Naive thymus-derived CD4-positive, alpha-beta T cell (primary cell): ENCODE results near the gene CBS. TPM values are rescaled to one million over a fixed set of nuclear protein-coding genes. Genes with fewer than 3 reads are reported as not detected.
"Not testable (repeated sequence)": the region's sequence is repeated elsewhere in the genome, so short reads cannot be mapped to it uniquely, and the experiment has no call there.

Source experiments
- ATAC-seq: fragments of 150-1000 bp; cut with Tn5 transposase; 2 replicates; pipeline ENCODE4 v1.10.0; 2021; ENCODE audit warnings: mild to moderate bottlenecking, moderate library complexity
- CTCF ChIA-PET: fragments of 350-600 bp; sonication (Branson Sonifier 250); formaldehyde crosslinking; loops from one replicate; lab custom pipeline; 2021; ENCODE audit warnings: antibody characterized with exemption; lab: Charles Lee
- POLR2A ChIA-PET: fragments of 350-600 bp; sonication (Branson Sonifier 250); formaldehyde crosslinking; loops from one replicate; lab custom pipeline; 2021; ENCODE audit warnings: antibody characterized with exemption, inconsistent platforms; lab: Charles Lee
- DNase-seq, 9 donors: peaks; one replicate each; pipeline versions ENCODE4 v3.0.0 to v3.0.0-alpha.2; 2020 to 2022; ENCODE audit warnings: mixed read lengths in 1 of 9
- H3K27ac ChIP-seq: one replicate; pipeline ENCODE4 v1.7.0; 2013; ENCODE audit warnings: mild to moderate bottlenecking, low read depth, low read length, moderate library complexity
- H3K27me3 ChIP-seq, 2 donors: one replicate each; pipeline ENCODE4 v1.7.0; 2013; ENCODE audit warnings: low read length in 2 of 2, mild to moderate bottlenecking in 2 of 2, moderate library complexity in 2 of 2; ENCODE audit not compliant: control insufficient read depth in 2 of 2, insufficient read depth in 2 of 2
- H3K36me3 ChIP-seq, 3 experiments: 1 replicate in 2 of 3; 2 replicates in 1 of 3; pipeline ENCODE4 v1.7.0; 2013; ENCODE audit warnings: low read length in 3 of 3, mild to moderate bottlenecking in 3 of 3, moderate library complexity in 1 of 3; ENCODE audit not compliant: insufficient read depth in 3 of 3, control insufficient read depth in 2 of 3
- H3K4me1 ChIP-seq, 2 donors: one replicate each; pipeline ENCODE4 v1.7.0; 2013; ENCODE audit warnings: low read length in 2 of 2, mild to moderate bottlenecking in 2 of 2, moderate library complexity in 1 of 2; ENCODE audit not compliant: control insufficient read depth in 2 of 2, insufficient read depth in 2 of 2
- H3K4me3 ChIP-seq: 2 replicates; pipeline ENCODE4 v1.7.0; 2013; ENCODE audit warnings: mild to moderate bottlenecking, low read length
- H3K9me3 ChIP-seq, 3 experiments: 1 replicate in 2 of 3; 2 replicates in 1 of 3; pipeline ENCODE4 v1.7.0; 2013; ENCODE audit warnings: low read length in 3 of 3; ENCODE audit not compliant: control insufficient read depth in 2 of 3
- H3K27ac Mint-ChIP-seq, 9 donors: one replicate each; pipeline ENCODE4 v1.8.0; 2020 to 2022; ENCODE audit warnings: mixed read lengths in 9 of 9, mild to moderate bottlenecking in 8 of 9, moderate library complexity in 5 of 9, inconsistent platforms in 2 of 9
- H3K27me3 Mint-ChIP-seq, 5 donors: one replicate each; pipeline ENCODE4 v1.8.0; 2021 to 2022; ENCODE audit warnings: mixed read lengths in 5 of 5, mild to moderate bottlenecking in 1 of 5
- H3K36me3 Mint-ChIP-seq, 5 donors: one replicate each; pipeline ENCODE4 v1.8.0; 2020 to 2022; ENCODE audit warnings: mixed read lengths in 5 of 5, mild to moderate bottlenecking in 3 of 5, inconsistent platforms in 1 of 5
- H3K4me1 Mint-ChIP-seq, 7 donors: one replicate each; pipeline ENCODE4 v1.8.0; 2020 to 2022; ENCODE audit warnings: mixed read lengths in 7 of 7, mild to moderate bottlenecking in 3 of 7, inconsistent platforms in 1 of 7
- H3K4me3 Mint-ChIP-seq, 10 donors: one replicate each; pipeline ENCODE4 v1.8.0; 2020 to 2022; ENCODE audit warnings: mild to moderate bottlenecking in 10 of 10, mixed read lengths in 10 of 10, moderate library complexity in 6 of 10, inconsistent platforms in 2 of 10
- H3K9me3 Mint-ChIP-seq, 11 donors: one replicate each; pipeline ENCODE4 v1.8.0; 2020 to 2022; ENCODE audit warnings: mixed read lengths in 11 of 11, mild to moderate bottlenecking in 4 of 11, inconsistent platforms in 1 of 11, moderate library complexity in 1 of 11
- intact Hi-C, 2 donors: fragments of 100-400 bp; cut with micrococcal nuclease; formaldehyde crosslinking; loops; one replicate each; pipeline ENCODE4 v1.15.1; 2023
- polyA plus RNA-seq, 2 donors: library from polyadenylated mRNA; unstranded; fragments of 300-500 nt; fragmentation: Illumina TruSeq; gene quantifications; one replicate each; pipeline ENCODE4 v1.2.3, GENCODE V29; 2021
- total RNA-seq, 6 experiments: library from RNA in 5 of 6; stranded (reverse) in 5 of 6; gene quantifications; 1 replicate in 5 of 6; 2 replicates in 1 of 6; pipeline ENCODE4 v1.2.3 and lab custom pipeline; 2021 to 2026

Gene CBS
- 10 to 100 TPM in 1 of 5 experiments, under 1 TPM in 2, not detected in 2; 0.40 to 21.2 (median 0.88) TPM for total RNA-seq
- polyA plus RNA-seq, result not detected
- total RNA-seq (lab: John Stamatoyannopoulos, UW), result not detected

DNA sequence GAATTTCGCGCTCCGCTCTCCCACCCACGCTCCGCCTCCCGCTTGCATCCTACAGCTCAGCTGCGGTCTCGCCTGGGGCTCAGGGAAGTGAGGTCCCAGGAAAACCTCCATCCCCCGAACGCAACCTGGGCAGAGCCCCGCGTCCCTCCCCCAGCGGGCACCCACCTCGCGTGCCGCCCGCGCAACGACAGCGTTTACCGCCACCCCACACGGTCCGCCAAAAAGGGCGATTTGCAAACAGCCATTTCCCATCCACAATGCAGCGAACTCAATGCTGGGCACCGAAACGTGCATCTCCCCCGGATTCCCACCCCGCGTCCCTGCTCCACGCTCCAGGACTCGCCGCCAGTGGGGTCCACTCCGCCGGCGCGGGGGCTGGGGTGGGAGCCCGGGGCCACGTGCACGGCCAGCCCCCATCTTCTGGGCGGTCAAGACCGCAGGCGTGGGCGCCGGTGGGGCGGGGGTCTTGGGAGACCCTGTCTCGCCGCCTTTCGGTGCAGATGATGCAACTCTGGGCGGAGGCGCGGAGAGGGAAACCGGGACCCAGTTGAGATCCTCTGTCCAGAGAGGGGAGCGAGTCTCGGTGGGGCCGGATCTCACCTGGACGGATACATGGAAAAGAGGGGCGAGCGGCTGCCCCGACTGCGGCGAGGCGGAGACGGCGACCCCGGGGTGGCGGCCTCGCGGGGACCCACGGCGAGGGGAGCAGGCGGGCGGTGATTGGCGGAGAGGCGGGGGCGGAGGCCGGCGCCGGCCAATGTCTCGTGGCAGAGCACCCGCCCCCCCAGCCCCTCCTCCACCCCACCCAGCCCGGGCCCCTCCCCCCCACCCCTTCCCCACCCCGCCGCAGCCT, at the start of gene CBS:
TSS of gene CBS (minus strand) at position 666 of the 853 bp plus-strand sequence. CDS start 3,642 bp downstream, outside the sequence.
- H3K27me3 ChIP-seq, H3K27me3 Mint-ChIP-seq, H3K4me3 ChIP-seq, H3K4me1 ChIP-seq, intact Hi-C loops, H3K27ac Mint-ChIP-seq, H3K36me3 Mint-ChIP-seq, DNase-seq, H3K27ac ChIP-seq, H3K4me1 Mint-ChIP-seq, POLR2A ChIA-PET, H3K4me3 Mint-ChIP-seq, H3K9me3 Mint-ChIP-seq, CTCF ChIA-PET, H3K36me3 ChIP-seq, H3K9me3 ChIP-seq: not testable (repeated sequence)
- peak; percentile 14 for ATAC-seq

DNA sequence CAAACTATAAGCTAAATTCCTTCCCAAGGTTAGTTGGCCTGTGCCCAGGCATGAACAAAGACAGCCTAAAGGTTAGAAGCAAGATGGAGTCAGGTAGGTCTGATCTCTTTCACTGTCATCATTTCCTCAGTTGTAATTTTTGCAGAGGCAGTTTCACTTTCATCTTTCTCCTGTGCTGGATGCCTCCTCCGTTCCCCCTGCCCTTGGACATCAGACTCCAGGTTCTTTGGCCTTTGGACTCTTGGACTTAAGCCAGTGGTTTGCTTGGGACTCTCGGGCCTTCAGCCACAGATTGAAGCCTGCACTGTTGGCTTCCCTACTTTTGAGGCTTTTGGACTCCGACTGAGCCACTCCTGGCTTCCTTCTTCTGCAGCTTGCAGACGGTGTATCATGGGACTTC, 40.3 kb upstream of the CBS start:
- CTCF ChIA-PET, H3K4me3 ChIP-seq, H3K27ac ChIP-seq, H3K36me3 Mint-ChIP-seq, H3K27me3 Mint-ChIP-seq, H3K27me3 ChIP-seq, intact Hi-C loops, H3K27ac Mint-ChIP-seq, H3K9me3 ChIP-seq, DNase-seq, POLR2A ChIA-PET, H3K4me1 ChIP-seq, ATAC-seq, H3K9me3 Mint-ChIP-seq, H3K36me3 ChIP-seq, H3K4me1 Mint-ChIP-seq, H3K4me3 Mint-ChIP-seq: not testable (repeated sequence)

DNA sequence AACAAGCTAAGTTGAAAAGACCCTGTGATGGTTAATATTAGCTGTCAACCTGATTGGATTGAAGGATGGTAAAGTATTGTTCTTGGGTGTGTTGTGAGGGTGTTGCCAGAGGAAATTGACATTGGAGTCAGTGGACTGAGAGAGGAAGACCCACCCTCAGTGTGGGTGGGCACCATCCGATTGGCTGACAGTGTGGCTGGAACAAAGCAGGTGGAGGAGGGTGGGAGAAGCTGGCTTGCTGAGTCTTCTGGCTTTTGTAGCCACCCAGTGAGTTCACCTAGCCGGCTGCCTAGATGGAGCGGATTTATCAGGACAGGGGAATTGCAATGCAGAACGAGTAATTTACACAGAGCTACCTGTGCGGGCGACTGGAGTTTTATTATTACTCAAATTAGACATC, 38.8 kb upstream of the CBS start:
- H3K4me1 Mint-ChIP-seq, H3K9me3 Mint-ChIP-seq, H3K27ac Mint-ChIP-seq, H3K4me3 Mint-ChIP-seq, H3K9me3 ChIP-seq, intact Hi-C loops, ATAC-seq, H3K4me3 ChIP-seq, H3K4me1 ChIP-seq, CTCF ChIA-PET, H3K27me3 Mint-ChIP-seq, H3K36me3 Mint-ChIP-seq, H3K27me3 ChIP-seq, H3K36me3 ChIP-seq, H3K27ac ChIP-seq, POLR2A ChIA-PET, DNase-seq: not testable (repeated sequence)

DNA sequence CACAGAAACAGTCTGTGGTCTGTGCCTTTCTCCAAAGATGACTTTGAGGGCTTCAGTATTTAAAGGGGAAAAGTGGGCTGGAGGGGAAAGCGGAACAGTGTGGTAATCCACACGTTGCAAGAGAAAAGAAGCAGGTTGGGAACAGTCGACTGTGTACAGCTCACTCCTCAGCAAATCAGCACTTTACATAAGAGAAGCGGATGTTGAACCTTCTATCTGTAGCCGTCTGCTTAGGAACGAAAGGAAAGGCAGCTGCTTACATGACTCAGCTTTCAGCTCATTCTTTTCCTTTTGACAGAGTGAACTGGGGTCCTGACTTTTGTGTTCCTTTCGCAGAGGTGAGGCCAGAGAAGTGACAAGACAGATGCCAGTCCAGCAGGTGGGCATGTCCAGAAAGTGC, 33.4 kb upstream of the CBS start:
- DNase-seq, H3K27me3 ChIP-seq, H3K4me3 ChIP-seq, H3K9me3 ChIP-seq, H3K9me3 Mint-ChIP-seq, H3K27ac ChIP-seq, POLR2A ChIA-PET, H3K4me1 ChIP-seq, H3K27me3 Mint-ChIP-seq, H3K4me3 Mint-ChIP-seq, H3K36me3 Mint-ChIP-seq, H3K4me1 Mint-ChIP-seq, H3K36me3 ChIP-seq, H3K27ac Mint-ChIP-seq, intact Hi-C loops, CTCF ChIA-PET: not testable (repeated sequence)
- peak; percentile 33 for ATAC-seq

DNA sequence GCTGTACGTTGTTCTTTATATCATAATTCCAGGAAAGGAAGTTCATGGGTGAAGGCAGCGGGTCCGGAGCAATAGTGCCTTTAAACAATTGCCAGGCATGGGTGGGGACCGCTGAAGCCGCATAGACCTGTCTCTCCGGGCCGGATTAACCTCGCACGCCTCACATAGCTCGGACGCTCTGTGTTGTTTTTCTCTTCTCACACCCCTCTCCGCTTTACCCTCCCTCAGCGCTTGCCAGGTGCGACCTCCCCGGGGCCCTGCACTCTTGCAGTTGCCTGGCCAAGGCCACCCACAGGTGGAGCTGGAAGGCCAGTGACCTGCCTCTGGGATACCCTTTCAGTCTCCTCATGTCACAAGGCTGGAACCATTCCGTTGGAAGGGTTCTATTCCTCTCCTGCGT, 32.5 kb upstream of the CBS start:
- ATAC-seq, H3K27ac Mint-ChIP-seq, H3K9me3 ChIP-seq, H3K36me3 Mint-ChIP-seq, H3K9me3 Mint-ChIP-seq, intact Hi-C loops, H3K4me3 Mint-ChIP-seq, H3K4me3 ChIP-seq, H3K27ac ChIP-seq, CTCF ChIA-PET, H3K4me1 ChIP-seq, H3K36me3 ChIP-seq, H3K27me3 Mint-ChIP-seq, H3K4me1 Mint-ChIP-seq, POLR2A ChIA-PET, H3K27me3 ChIP-seq, DNase-seq: not testable (repeated sequence)

DNA sequence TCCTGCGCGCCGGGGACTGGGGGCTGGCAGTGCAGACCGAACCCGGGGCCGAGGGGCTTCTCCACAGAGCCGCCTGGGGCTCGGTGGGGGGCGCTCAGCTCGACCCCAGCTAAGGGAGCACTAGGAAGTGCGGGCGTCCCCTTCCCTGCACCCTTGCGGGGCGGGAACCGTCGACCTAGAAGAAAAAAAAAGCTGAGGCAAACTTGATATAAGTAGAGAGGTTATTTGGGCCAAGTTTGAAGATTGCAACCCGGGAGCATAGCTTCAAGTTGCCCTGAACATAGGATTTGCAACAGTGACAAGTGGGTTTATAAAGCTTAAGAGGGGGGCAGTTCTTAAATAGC, 32.1 kb upstream of the CBS start:
- H3K27ac Mint-ChIP-seq, H3K27me3 ChIP-seq, H3K4me1 ChIP-seq, H3K27ac ChIP-seq, H3K4me1 Mint-ChIP-seq, DNase-seq, intact Hi-C loops, H3K27me3 Mint-ChIP-seq, H3K4me3 ChIP-seq, H3K4me3 Mint-ChIP-seq, H3K9me3 ChIP-seq, POLR2A ChIA-PET, CTCF ChIA-PET, H3K36me3 ChIP-seq, H3K36me3 Mint-ChIP-seq, H3K9me3 Mint-ChIP-seq: not testable (repeated sequence)
- ATAC-seq, result peak; percentile 34
